Parathyroid adenoma (tissue), 2 donors: ENCODE results near the gene GPR158.

Experiments used
- H2AFZ ChIP-seq: fragments of 300-600 bp; sonication (generic); one replicate; pipeline ENCODE4 v1.7.0; 2017; ENCODE audit warnings: antibody characterized with exemption, mild to moderate bottlenecking
- H3K27ac ChIP-seq: fragments of 300-600 bp; sonication (generic); one replicate; pipeline ENCODE4 v1.7.0; 2017
- H3K27me3 ChIP-seq: fragments of 300-600 bp; sonication (generic); one replicate; pipeline ENCODE4 v1.7.0; 2017; ENCODE audit warnings: low read length; ENCODE audit not compliant: control insufficient read depth, insufficient read depth
- H3K36me3 ChIP-seq: fragments of 300-600 bp; sonication (generic); one replicate; pipeline ENCODE4 v1.7.0; 2017; ENCODE audit warnings: low read length; ENCODE audit not compliant: control insufficient read depth, insufficient read depth
- H3K4me1 ChIP-seq: fragments of 300-600 bp; sonication (generic); one replicate; pipeline ENCODE4 v1.7.0; 2017; ENCODE audit warnings: control low read depth
- H3K4me2 ChIP-seq: fragments of 300-600 bp; sonication (generic); one replicate; pipeline ENCODE4 v1.7.0; 2017; ENCODE audit warnings: low read length
- H3K4me3 ChIP-seq: fragments of 300-600 bp; sonication (generic); one replicate; pipeline ENCODE4 v1.7.0; 2017; ENCODE audit warnings: low read depth, low read length
- H3K79me2 ChIP-seq: fragments of 300-600 bp; sonication (generic); one replicate; pipeline ENCODE4 v1.7.0; 2017; ENCODE audit warnings: control low read depth
- H3K9ac ChIP-seq: fragments of 300-600 bp; sonication (generic); one replicate; pipeline ENCODE4 v1.7.0; 2017; ENCODE audit warnings: mild to moderate bottlenecking
- H3K9me3 ChIP-seq: fragments of 300-600 bp; sonication (generic); one replicate; pipeline ENCODE4 v1.7.0; 2017; ENCODE audit warnings: low read length; ENCODE audit not compliant: control insufficient read depth
- TF ChIP-seq, protein P1 (sequence below): fragments of 300-600 bp; sonication (generic); IDR thresholded peaks from one replicate; pipeline ENCODE4 v1.7.0; 2017; ENCODE audit warnings: antibody characterized with exemption, mild to moderate bottlenecking
- donor health status: primary hyperparathyroidism.

Gene GPR158

GRCh38 chr10:25506821-25507335 lies 332.1 kb downstream of the GPR158 start:
- Histone ChIP-seq H3K9me3 (no peaks in the 10 kb centered on the region), H3K4me3 (no peak overlapping the region), H3K4me1 (no peaks in the 10 kb centered on the region), H3K27ac (no peak overlapping the region), H3K79me2 (no peaks in the 10 kb centered on the region), H2AFZ (no peak overlapping the region), H3K4me2 (no peak overlapping the region), H3K36me3 (no peaks in the 10 kb centered on the region), H3K9ac (no peak overlapping the region), H3K27me3 (no peaks in the 10 kb centered on the region)
- TF ChIP-seq, protein P1, sequence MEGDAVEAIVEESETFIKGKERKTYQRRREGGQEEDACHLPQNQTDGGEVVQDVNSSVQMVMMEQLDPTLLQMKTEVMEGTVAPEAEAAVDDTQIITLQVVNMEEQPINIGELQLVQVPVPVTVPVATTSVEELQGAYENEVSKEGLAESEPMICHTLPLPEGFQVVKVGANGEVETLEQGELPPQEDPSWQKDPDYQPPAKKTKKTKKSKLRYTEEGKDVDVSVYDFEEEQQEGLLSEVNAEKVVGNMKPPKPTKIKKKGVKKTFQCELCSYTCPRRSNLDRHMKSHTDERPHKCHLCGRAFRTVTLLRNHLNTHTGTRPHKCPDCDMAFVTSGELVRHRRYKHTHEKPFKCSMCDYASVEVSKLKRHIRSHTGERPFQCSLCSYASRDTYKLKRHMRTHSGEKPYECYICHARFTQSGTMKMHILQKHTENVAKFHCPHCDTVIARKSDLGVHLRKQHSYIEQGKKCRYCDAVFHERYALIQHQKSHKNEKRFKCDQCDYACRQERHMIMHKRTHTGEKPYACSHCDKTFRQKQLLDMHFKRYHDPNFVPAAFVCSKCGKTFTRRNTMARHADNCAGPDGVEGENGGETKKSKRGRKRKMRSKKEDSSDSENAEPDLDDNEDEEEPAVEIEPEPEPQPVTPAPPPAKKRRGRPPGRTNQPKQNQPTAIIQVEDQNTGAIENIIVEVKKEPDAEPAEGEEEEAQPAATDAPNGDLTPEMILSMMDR: no peak

- H3K9ac ChIP-seq: no peak overlapping the region
Measured at GRCh38 chr10:25508112-25508815, 333.5 kb downstream of the GPR158 start.

DNA sequence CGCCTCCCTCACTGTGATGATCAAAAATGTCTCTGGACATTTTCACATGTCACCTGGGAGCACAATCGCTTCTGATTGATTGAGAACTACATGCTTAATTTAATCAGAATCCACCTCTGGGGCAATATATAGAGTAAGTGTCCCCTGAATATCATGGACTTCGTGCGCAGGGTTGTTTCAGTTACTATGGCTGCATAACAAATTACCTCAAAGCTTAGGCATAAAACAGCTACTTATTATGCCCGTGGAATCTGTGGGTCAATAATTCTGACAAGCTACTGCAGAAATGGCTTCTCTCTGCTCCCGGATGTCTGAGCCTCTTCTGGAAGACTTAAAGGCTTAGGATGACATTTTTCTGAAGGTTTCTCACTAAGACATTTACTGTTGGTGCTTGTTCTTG lies 334.4 kb downstream of the GPR158 start:
- Histone ChIP-seq H3K27ac (no peak overlapping the region), H3K27me3 (no peaks in the 10 kb centered on the region), H3K9me3 (no peaks in the 10 kb centered on the region), H3K4me1 (no peaks in the 10 kb centered on the region), H3K79me2 (no peaks in the 10 kb centered on the region), H3K4me3 (no peak overlapping the region), H3K36me3 (no peaks in the 10 kb centered on the region), H3K4me2 (no peak overlapping the region), H2AFZ (no peak overlapping the region), H3K9ac (no peak overlapping the region)
- TF ChIP-seq, protein P1: no peak

More at GRCh38 chr10:25508112-25508815, 333.5 kb downstream of the GPR158 start:
- Histone ChIP-seq H3K27ac (no peak overlapping the region), H3K36me3 (no peaks in the 10 kb centered on the region), H2AFZ (no peak overlapping the region), H3K9me3 (no peaks in the 10 kb centered on the region), H3K79me2 (no peaks in the 10 kb centered on the region), H3K4me1 (no peaks in the 10 kb centered on the region), H3K27me3 (no peaks in the 10 kb centered on the region), H3K4me3 (no peak overlapping the region), H3K4me2 (no peak overlapping the region)
- TF ChIP-seq, protein P1: no peak

GRCh38 chr10:25522294-25522693 lies 347.5 kb downstream of the GPR158 start:
- H3K79me2 ChIP-seq: no peaks in the 10 kb centered on the region
- no peaks in the 10 kb centered on the region for H3K9me3 ChIP-seq
- H3K9ac ChIP-seq: no peak overlapping the region
- TF ChIP-seq, protein P1: no peak
- no peaks in the 10 kb centered on the region for H3K27me3 ChIP-seq
- no peaks in the 10 kb centered on the region for H3K36me3 ChIP-seq
- no peak overlapping the region for H3K4me3 ChIP-seq
- H3K4me2 ChIP-seq: no peak overlapping the region
- no peak overlapping the region for H3K27ac ChIP-seq
- no peaks in the 10 kb centered on the region for H3K4me1 ChIP-seq
- no peak overlapping the region for H2AFZ ChIP-seq
